HL-60 (cell line): Measurements from ENCODE around the gene STX8.

Experiments
- GABPA ChIP-seq: IDR thresholded peaks from 2 replicates; pipeline ENCODE4 v1.6.1; 2012; ENCODE audit warnings: low read depth
- POLR2AphosphoS5 ChIP-seq: IDR thresholded peaks from 2 replicates; pipeline ENCODE4 v1.6.1; 2012; ENCODE audit warnings: low read depth
- REST ChIP-seq: IDR thresholded peaks from 2 replicates; pipeline ENCODE4 v1.6.1; 2012; ENCODE audit warnings: low read depth; ENCODE audit not compliant: insufficient replicate concordance
- SPI1 ChIP-seq: IDR thresholded peaks from 2 replicates; pipeline ENCODE4 v1.6.1; 2012; ENCODE audit warnings: low read depth, mild to moderate bottlenecking, borderline replicate concordance
- TF ChIP-seq, protein P1 (sequence below): IDR thresholded peaks from one replicate; pipeline ENCODE4 v1.5.1; 2011; ENCODE audit warnings: low read length, control low read depth, inconsistent platforms; ENCODE audit not compliant: insufficient read depth

DNA sequence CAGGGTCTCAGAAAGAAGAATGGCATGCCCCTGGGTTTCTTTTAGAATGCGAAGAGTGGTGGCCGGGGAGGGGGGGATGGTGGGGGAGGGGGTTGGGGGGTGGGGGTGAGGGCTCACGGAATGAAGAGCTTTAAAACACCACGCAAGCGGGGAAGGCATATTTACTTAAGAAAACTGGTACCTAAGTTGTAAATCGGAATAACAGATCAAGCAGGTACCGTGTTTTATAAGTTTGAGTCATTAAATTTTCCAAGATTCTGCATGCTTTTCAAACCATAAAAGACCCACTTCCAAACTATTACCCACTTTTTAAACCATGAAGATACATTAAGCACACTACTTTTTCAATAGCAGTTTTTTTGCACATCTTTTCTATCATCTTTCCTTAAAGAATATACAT, 130.2 kb downstream of the STX8 start:
- TF ChIP-seq, protein P1, sequence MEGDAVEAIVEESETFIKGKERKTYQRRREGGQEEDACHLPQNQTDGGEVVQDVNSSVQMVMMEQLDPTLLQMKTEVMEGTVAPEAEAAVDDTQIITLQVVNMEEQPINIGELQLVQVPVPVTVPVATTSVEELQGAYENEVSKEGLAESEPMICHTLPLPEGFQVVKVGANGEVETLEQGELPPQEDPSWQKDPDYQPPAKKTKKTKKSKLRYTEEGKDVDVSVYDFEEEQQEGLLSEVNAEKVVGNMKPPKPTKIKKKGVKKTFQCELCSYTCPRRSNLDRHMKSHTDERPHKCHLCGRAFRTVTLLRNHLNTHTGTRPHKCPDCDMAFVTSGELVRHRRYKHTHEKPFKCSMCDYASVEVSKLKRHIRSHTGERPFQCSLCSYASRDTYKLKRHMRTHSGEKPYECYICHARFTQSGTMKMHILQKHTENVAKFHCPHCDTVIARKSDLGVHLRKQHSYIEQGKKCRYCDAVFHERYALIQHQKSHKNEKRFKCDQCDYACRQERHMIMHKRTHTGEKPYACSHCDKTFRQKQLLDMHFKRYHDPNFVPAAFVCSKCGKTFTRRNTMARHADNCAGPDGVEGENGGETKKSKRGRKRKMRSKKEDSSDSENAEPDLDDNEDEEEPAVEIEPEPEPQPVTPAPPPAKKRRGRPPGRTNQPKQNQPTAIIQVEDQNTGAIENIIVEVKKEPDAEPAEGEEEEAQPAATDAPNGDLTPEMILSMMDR = no peak
- TF ChIP-seq REST = no peak
- no peak for TF ChIP-seq POLR2AphosphoS5
- TF ChIP-seq GABPA = no peak
- no peak for TF ChIP-seq SPI1
